IPS-18a (cell line): ENCODE measurements around the gene CEP126.
"Not testable (repeated sequence)": the region's sequence is repeated elsewhere in the genome, so short reads cannot be mapped to it uniquely, and the experiment has no call there.

Source experiments
- H3K27ac ChIP-seq: one replicate; pipeline ENCODE4 v1.5.1; 2013; ENCODE audit warnings: low read length
- H3K27me3 ChIP-seq: one replicate; pipeline ENCODE4 v1.6.1; 2013; ENCODE audit warnings: mild to moderate bottlenecking, low read length; ENCODE audit not compliant: control insufficient read depth, insufficient read depth
- H3K36me3 ChIP-seq: one replicate; pipeline ENCODE4 v1.6.1; 2013; ENCODE audit warnings: low read depth, low read length; ENCODE audit not compliant: control insufficient read depth
- H3K4me1 ChIP-seq: one replicate; pipeline ENCODE4 v1.6.1; 2013; ENCODE audit warnings: low read depth, low read length; ENCODE audit not compliant: control insufficient read depth
- H3K4me3 ChIP-seq: one replicate; pipeline ENCODE4 v1.5.1; 2013; ENCODE audit warnings: low read length
- H3K9ac ChIP-seq: one replicate; pipeline ENCODE4 v1.6.1; 2013; ENCODE audit warnings: mild to moderate bottlenecking, low read length, moderate library complexity
- H3K9me3 ChIP-seq: one replicate; pipeline ENCODE4 v1.6.1; 2013; ENCODE audit warnings: low read depth, low read length; ENCODE audit not compliant: control insufficient read depth

Gene CEP126

GRCh38 chr11:101993172-101993571, 78.4 kb downstream of the CEP126 start:
- Histone ChIP-seq H3K27me3 (no peaks in the 10 kb centered on the region), H3K9me3 (no peaks in the 10 kb centered on the region), H3K27ac (no peak overlapping the region), H3K9ac (no peak overlapping the region), H3K4me1 (no peaks in the 10 kb centered on the region), H3K36me3 (no peaks in the 10 kb centered on the region), H3K4me3 (no peak overlapping the region)

DNA sequence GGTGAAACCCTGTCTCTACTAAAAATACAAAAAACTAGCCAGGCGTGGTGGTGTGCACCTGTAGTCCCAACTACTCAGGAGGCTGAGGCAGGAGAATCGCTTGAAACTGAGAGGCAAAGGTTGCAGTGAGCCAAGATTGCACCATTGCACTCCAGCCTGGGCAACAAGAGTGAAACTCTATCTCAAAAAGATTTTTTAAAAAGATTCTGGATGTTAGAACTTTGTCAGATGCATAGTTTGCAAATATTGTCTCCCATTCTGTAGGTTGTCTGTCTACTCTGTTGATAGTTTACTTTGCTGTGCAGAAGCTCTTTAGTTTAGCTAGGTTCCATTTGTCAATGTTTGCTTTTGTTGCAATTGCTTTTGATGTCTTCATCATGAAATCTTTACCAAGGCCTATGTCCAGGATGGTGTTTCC, 79.3 kb downstream of the CEP126 start:
- not testable (repeated sequence) for H3K9me3 ChIP-seq, H3K27me3 ChIP-seq, H3K9ac ChIP-seq, H3K4me1 ChIP-seq, H3K36me3 ChIP-seq, H3K27ac ChIP-seq, H3K4me3 ChIP-seq

- H3K27me3 ChIP-seq: no peaks in the 10 kb centered on the region
- no peak overlapping the region for H3K27ac ChIP-seq
- H3K4me1 ChIP-seq: no peaks in the 10 kb centered on the region
- H3K36me3 ChIP-seq: no peaks in the 10 kb centered on the region
- H3K9me3 ChIP-seq: no peaks in the 10 kb centered on the region
- no peak overlapping the region for H3K9ac ChIP-seq
- H3K4me3 ChIP-seq: no peak overlapping the region
Observed at GRCh38 chr11:101996111-101996510, 81.3 kb downstream of the CEP126 start.

GRCh38 chr11:102001657-102002338, 87.0 kb downstream of the CEP126 start:
- Histone ChIP-seq H3K4me3 (no peak overlapping the region), H3K27ac (no peak overlapping the region), H3K4me1 (no peaks in the 10 kb centered on the region), H3K27me3 (no peaks in the 10 kb centered on the region), H3K36me3 (no peaks in the 10 kb centered on the region), H3K9me3 (no peaks in the 10 kb centered on the region), H3K9ac (no peak overlapping the region)

- Histone ChIP-seq H3K27ac (no peak overlapping the region), H3K9ac (no peak overlapping the region), H3K4me3 (no peak overlapping the region), H3K36me3 (no peaks in the 10 kb centered on the region), H3K9me3 (no peaks in the 10 kb centered on the region), H3K27me3 (no peaks in the 10 kb centered on the region), H3K4me1 (no peaks in the 10 kb centered on the region)
Observed at GRCh38 chr11:102004220-102004619, 89.4 kb downstream of the CEP126 start.

GRCh38 chr11:102005306-102005705, 90.5 kb downstream of the CEP126 start:
- H3K36me3 ChIP-seq: no peaks in the 10 kb centered on the region
- no peak overlapping the region for H3K27ac ChIP-seq
- H3K9ac ChIP-seq: no peak overlapping the region
- no peak overlapping the region for H3K4me3 ChIP-seq
- H3K4me1 ChIP-seq: no peaks in the 10 kb centered on the region
- H3K27me3 ChIP-seq: no peaks in the 10 kb centered on the region
- no peaks in the 10 kb centered on the region for H3K9me3 ChIP-seq

GRCh38 chr11:102006835-102007566, 92.2 kb downstream of the CEP126 start:
- Histone ChIP-seq H3K36me3 (no peaks in the 10 kb centered on the region), H3K9ac (no peak overlapping the region), H3K27ac (no peak overlapping the region)

GRCh38 chr11:102007567-102008437, 93.0 kb downstream of the CEP126 start:
- H3K9me3 ChIP-seq: no peaks in the 10 kb centered on the region
- no peaks in the 10 kb centered on the region for H3K27me3 ChIP-seq
- no peak overlapping the region for H3K9ac ChIP-seq
- no peaks in the 10 kb centered on the region for H3K36me3 ChIP-seq
- H3K4me3 ChIP-seq: no peak overlapping the region
- H3K27ac ChIP-seq: no peak overlapping the region
- no peaks in the 10 kb centered on the region for H3K4me1 ChIP-seq

More at GRCh38 chr11:102006835-102007566, 92.2 kb downstream of the CEP126 start:
- Histone ChIP-seq H3K9me3 (no peaks in the 10 kb centered on the region), H3K4me3 (no peak overlapping the region), H3K4me1 (no peaks in the 10 kb centered on the region), H3K27me3 (no peaks in the 10 kb centered on the region)

DNA sequence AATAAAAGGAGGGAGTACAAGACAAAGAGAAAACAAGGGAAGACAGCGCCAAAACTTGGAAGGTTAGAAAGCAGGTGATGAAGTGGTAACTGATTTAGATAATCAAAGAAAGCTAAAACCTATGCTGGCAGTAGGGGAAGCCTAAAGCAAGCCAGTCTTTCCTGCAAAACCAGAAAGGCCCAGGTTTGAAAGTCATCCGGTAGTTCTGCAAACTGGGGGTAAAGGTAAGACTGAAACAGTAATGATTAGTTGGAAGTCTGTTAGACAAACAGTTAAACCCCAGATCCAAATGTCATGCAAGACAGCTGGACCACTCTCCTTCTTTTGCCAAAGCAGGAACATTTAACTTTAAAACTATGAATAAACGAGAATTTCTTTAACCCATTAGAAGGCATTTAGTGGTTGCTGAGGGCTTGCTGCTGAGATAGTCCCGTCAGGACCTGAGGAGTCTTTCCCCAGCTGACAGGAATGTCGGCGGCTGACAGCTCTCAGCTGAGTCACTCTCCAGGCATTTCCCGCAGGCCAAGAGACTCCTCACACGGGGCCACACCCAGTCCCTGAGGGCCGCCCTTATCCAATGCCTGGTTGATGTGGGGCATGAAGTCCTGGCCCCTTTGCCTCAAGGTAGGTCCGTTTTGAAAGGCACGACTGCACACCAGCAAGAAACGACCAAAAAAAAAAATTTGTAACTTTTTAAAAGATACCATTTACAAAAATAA, 96.1 kb downstream of the CEP126 start:
- no peaks in the 10 kb centered on the region for H3K9me3 ChIP-seq
- no peaks in the 10 kb centered on the region for H3K36me3 ChIP-seq
- H3K27ac ChIP-seq: no peak overlapping the region
- H3K4me3 ChIP-seq: no peak overlapping the region
- no peaks in the 10 kb centered on the region for H3K4me1 ChIP-seq
- H3K27me3 ChIP-seq: no peaks in the 10 kb centered on the region
- H3K9ac ChIP-seq: no peak overlapping the region

DNA sequence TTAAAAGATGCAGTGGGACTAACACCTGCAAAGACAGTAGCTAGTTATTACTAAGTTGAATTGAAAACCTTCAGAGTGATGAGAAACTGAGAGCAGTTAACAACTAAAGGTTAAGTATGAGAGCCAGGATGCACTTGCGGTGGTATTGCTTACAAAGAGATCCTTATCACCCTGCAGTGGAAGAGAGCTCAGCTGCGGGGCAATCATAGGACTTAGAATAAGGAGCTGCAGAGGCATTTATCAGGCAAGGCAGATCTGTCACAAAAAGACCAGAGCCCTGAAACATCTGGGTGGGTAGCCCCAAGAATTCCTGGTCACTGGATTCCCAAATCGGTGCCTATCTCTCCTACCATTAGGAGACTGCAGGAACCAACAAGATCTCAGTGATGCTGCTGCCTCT, 98.1 kb downstream of the CEP126 start:
- Histone ChIP-seq H3K27me3 (no peaks in the 10 kb centered on the region), H3K4me3 (no peak overlapping the region), H3K27ac (no peak overlapping the region)

GRCh38 chr11:102014756-102015155, 99.9 kb downstream of the CEP126 start:
- Histone ChIP-seq H3K36me3 (no peaks in the 10 kb centered on the region), H3K27ac (no peak overlapping the region), H3K4me3 (no peak overlapping the region), H3K9me3 (no peaks in the 10 kb centered on the region), H3K9ac (no peak overlapping the region), H3K27me3 (no peaks in the 10 kb centered on the region), H3K4me1 (no peaks in the 10 kb centered on the region)

More for the DNA sequence above, 98.1 kb downstream of the CEP126 start:
- no peak overlapping the region for H3K9ac ChIP-seq
- no peaks in the 10 kb centered on the region for H3K4me1 ChIP-seq
- H3K36me3 ChIP-seq: no peaks in the 10 kb centered on the region
- H3K9me3 ChIP-seq: no peaks in the 10 kb centered on the region
